Kidney (tissue), 14 donors: ENCODE results near the gene BIN1. TPM values are rescaled to one million over a fixed set of nuclear protein-coding genes. Genes with fewer than 3 reads are reported as not detected.

Experiments used
- DNase-seq, 5 donors: peaks; one replicate each; pipeline ENCODE4 v3.0.0-alpha.2; 2013 to 2020
- FAIRE-seq: peaks from 2 replicates; lab custom pipeline; 2012; peaks lifted over from hg19 to GRCh38; lab: Jason Lieb, UNC
- H3K27ac ChIP-seq, 2 donors: one replicate each; pipeline ENCODE4 v1.7.0; 2013; ENCODE audit warnings: low read depth in 2 of 2, low read length in 2 of 2, inconsistent platforms in 1 of 2
- H3K27me3 ChIP-seq: one replicate; pipeline ENCODE4 v1.7.1; 2013; ENCODE audit warnings: low read length, inconsistent platforms; ENCODE audit not compliant: control insufficient read depth, insufficient read depth
- H3K36me3 ChIP-seq, 3 donors: one replicate each; pipeline versions ENCODE4 v1.7.0 to v1.7.1; 2013; ENCODE audit warnings: low read length in 3 of 3, control low read depth in 1 of 3, inconsistent platforms in 1 of 3; ENCODE audit not compliant: insufficient read depth in 3 of 3, control insufficient read depth in 2 of 3
- H3K4me1 ChIP-seq, 3 donors: one replicate each; pipeline versions ENCODE4 v1.7.0 to v1.7.1; 2013; ENCODE audit warnings: low read length in 3 of 3, inconsistent platforms in 1 of 3, low read depth in 1 of 3; ENCODE audit not compliant: control insufficient read depth in 2 of 3, insufficient read depth in 2 of 3
- H3K4me3 ChIP-seq, 3 donors: one replicate each; pipeline versions ENCODE4 v1.7.0 to v1.8.1; 2013; ENCODE audit warnings: low read length in 3 of 3, control low read depth in 1 of 3, inconsistent platforms in 1 of 3
- H3K9ac ChIP-seq, 3 donors: one replicate each; pipeline versions ENCODE4 v1.7.0 to v1.7.1; 2013; ENCODE audit warnings: low read length in 3 of 3, control low read depth in 1 of 3, inconsistent platforms in 1 of 3
- H3K9me3 ChIP-seq, 3 donors: one replicate each; pipeline versions ENCODE4 v1.7.0 to v1.7.1; 2013; ENCODE audit warnings: low read length in 3 of 3, control low read depth in 1 of 3, inconsistent platforms in 1 of 3; ENCODE audit not compliant: control insufficient read depth in 2 of 3, insufficient read depth in 1 of 3
- CTCF ChIP-seq: IDR thresholded peaks from 3 replicates; pipeline ENCODE4 v1.5.1; 2012; ENCODE audit warnings: mild to moderate bottlenecking, moderate library complexity, borderline replicate concordance; ENCODE audit not compliant: insufficient read depth; ENCODE audit errors: extremely low read depth
- intact Hi-C: fragments of 100-400 bp; cut with DNase I; formaldehyde crosslinking; loops from one replicate; pipeline ENCODE4 v1.11.1; 2022
- polyA plus RNA-seq: library from polyadenylated mRNA; stranded (reverse); fragments of 350-450 nt; fragmentation: Illumina TruSeq; extraction: RNeasy Lipid Tissue Mini Kit (QIAGEN cat#74804); gene quantifications from one replicate; pipeline ENCODE4 v1.2.3, GENCODE V29; 2014; ENCODE audit warnings: low read depth, low replicate concordance; ENCODE audit not compliant: insufficient read depth
- total RNA-seq: library from RNA; stranded (reverse); fragmentation: NEBNext Ultra II Directional; extraction: Animal tissue kit (Norgen Biotek cat#: 25700); gene quantifications from one replicate; pipeline ENCODE4 v1.2.1, GENCODE V29; 2021
- donor health status: control.
- donor health status: control.
- donor health status: control.
- donor health status: control.
- donor health status: control.
- donor health status: DM: yes; HTN: yes; CAD: no.
- donor health status: Normal renal cell carcinoma (clear cell type).

The BIN1 gene
- total and polyA plus RNA-seq, 2 donors from 2014 or later: 121 to 167 TPM

DNA sequence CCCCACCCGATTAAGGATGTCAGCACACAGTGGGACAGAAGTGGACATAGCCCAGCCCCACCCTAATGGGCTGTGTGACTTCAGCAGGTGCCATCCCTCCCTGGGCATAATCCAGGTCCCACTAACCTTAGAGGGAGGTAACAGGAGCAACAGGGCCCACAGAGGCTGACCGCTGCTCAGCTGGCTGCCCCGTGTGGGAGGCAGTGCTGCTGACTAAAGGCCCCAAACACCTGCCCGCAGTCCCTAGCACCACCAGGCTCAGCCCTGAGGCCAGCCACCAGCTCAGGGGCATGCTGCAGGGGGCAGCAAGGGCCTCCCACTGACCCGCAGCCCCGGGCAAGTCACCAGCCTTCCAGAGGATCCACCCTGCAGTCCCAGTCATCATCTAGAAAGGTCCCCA is 14.6 kb downstream of the BIN1 start:
- no peak for TF ChIP-seq CTCF
- DNase-seq (peak in 2 of 5 donors; percentile 54 to 67), FAIRE-seq (no peak)
- intact Hi-C loops: no loop called here
- H3K9me3 ChIP-seq: no peaks in the 10 kb centered on the region
- no peaks in the 10 kb centered on the region for H3K36me3 ChIP-seq
- no peak overlapping the region for H3K9ac ChIP-seq
- H3K27ac ChIP-seq: peak overlapping the region in 1 of 2 donors; percentile 14
- peaks cover 7 to 47% (median 39%) of the 10 kb centered on the region in 3 donors for H3K4me1 ChIP-seq
- H3K4me3 ChIP-seq: no peak overlapping the region
- no peaks in the 10 kb centered on the region for H3K27me3 ChIP-seq

DNA sequence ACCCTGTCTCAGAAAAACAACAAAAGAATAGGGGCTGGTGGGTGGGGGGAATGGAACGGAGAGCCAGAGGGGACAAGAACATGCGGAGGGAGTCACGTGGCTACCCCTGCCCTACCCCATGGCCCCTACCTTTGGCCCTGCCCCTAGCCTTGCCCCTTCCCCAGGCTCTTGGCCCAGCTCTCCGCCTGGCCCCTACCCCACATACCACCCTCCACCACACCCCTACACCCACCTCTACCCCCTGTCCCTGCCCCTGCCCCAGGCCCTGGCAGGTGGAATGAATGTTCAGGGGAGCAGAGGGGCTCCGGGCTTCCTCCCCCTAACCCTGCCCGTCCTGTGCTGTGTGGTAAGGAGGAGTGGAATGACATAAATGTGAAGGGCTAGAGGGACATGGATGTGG is 15.1 kb downstream of the BIN1 start:
- Histone ChIP-seq H3K4me3 (no peak overlapping the region), H3K4me1 (peaks cover 7 to 43% (median 41%) of the 10 kb centered on the region in 3 donors), H3K27me3 (no peaks in the 10 kb centered on the region), H3K27ac (no peak overlapping the region), H3K9ac (no peak overlapping the region), H3K9me3 (no peaks in the 10 kb centered on the region), H3K36me3 (no peaks in the 10 kb centered on the region)
- no peak for TF ChIP-seq CTCF
- FAIRE-seq: no peak
- DNase-seq: peak in 1 of 5 donors; percentile 51
- intact Hi-C loops: no loop called here

GRCh38 chr2:127091148-127091547 is 15.8 kb downstream of the BIN1 start:
- no peaks in the 10 kb centered on the region for H3K27me3 ChIP-seq
- no peak overlapping the region for H3K27ac ChIP-seq
- DNase-seq (peak in 1 of 5 donors; percentile 30), FAIRE-seq (no peak)
- no peak overlapping the region for H3K9ac ChIP-seq
- no peak for TF ChIP-seq CTCF
- intact Hi-C loops: no loop called here
- H3K36me3 ChIP-seq: no peaks in the 10 kb centered on the region
- no peaks in the 10 kb centered on the region for H3K9me3 ChIP-seq
- peaks cover 7 to 37% (median 36%) of the 10 kb centered on the region in 3 donors for H3K4me1 ChIP-seq
- no peak overlapping the region for H3K4me3 ChIP-seq
